H9 (cell line): ENCODE measurements around the gene RNASE2. TPM values are rescaled to one million over a fixed set of nuclear protein-coding genes. Genes with fewer than 3 reads are reported as not detected.

Experiments
- DNase-seq: peaks from one replicate; pipeline ENCODE4 v3.0.0-alpha.2; 2017
- H2AFZ ChIP-seq: one replicate; pipeline ENCODE4 v1.6.1; 2013; ENCODE audit warnings: mild to moderate bottlenecking, low read length, control low read depth, moderate library complexity
- H2AK5ac ChIP-seq: 2 replicates; pipeline ENCODE4 v1.6.1; 2013; ENCODE audit warnings: low read length, control low read depth, mixed read lengths; ENCODE audit not compliant: insufficient read length
- H2BK120ac ChIP-seq: one replicate; pipeline ENCODE4 v1.6.1; 2013; ENCODE audit warnings: low read depth, mild to moderate bottlenecking, low read length, control low read depth, inconsistent platforms; ENCODE audit not compliant: poor library complexity, severe bottlenecking
- H2BK12ac ChIP-seq: 2 replicates; pipeline ENCODE4 v1.6.1; 2013; ENCODE audit warnings: low read length, control low read depth, mixed read lengths, low read depth; ENCODE audit not compliant: insufficient read length
- H2BK15ac ChIP-seq: 2 replicates; pipeline ENCODE4 v1.6.1; 2013; ENCODE audit warnings: low read depth, low read length, control low read depth
- H2BK20ac ChIP-seq: one replicate; pipeline ENCODE4 v1.6.1; 2013; ENCODE audit warnings: low read depth, mild to moderate bottlenecking, low read length, control low read depth, inconsistent platforms; ENCODE audit not compliant: poor library complexity, severe bottlenecking
- H2BK5ac ChIP-seq: 2 replicates; pipeline ENCODE4 v1.6.1; 2013; ENCODE audit warnings: low read length, control low read depth, mixed read lengths; ENCODE audit not compliant: insufficient read length
- H3K14ac ChIP-seq: 2 replicates; pipeline ENCODE4 v1.6.1; 2013; ENCODE audit warnings: low read length, control low read depth; ENCODE audit not compliant: insufficient read depth
- H3K18ac ChIP-seq: 2 replicates; pipeline ENCODE4 v1.6.1; 2013; ENCODE audit warnings: low read depth, mild to moderate bottlenecking, mixed read lengths, low read length, control low read depth; ENCODE audit not compliant: insufficient read length
- H3K23ac ChIP-seq: 2 replicates; pipeline ENCODE4 v1.6.1; 2013; ENCODE audit warnings: low read length, control low read depth, mixed read lengths, low read depth; ENCODE audit not compliant: insufficient read length
- H3K23me2 ChIP-seq: 2 replicates; pipeline ENCODE4 v1.6.1; 2013; ENCODE audit warnings: low read depth, mild to moderate bottlenecking, mixed read lengths, low read length, control low read depth; ENCODE audit not compliant: insufficient read length, poor library complexity, severe bottlenecking
- H3K27ac ChIP-seq: 2 replicates; pipeline ENCODE4 v1.5.1; 2013; ENCODE audit warnings: low read length, control low read depth, mixed read lengths, low read depth; ENCODE audit not compliant: insufficient read length
- H3K27me3 ChIP-seq: 2 replicates; pipeline ENCODE4 v1.6.1; 2013; ENCODE audit warnings: low read length, control low read depth, inconsistent platforms; ENCODE audit not compliant: insufficient read depth
- H3K4ac ChIP-seq: 2 replicates; pipeline ENCODE4 v1.6.1; 2013; ENCODE audit warnings: low read depth, mild to moderate bottlenecking, control low read depth, inconsistent platforms, low read length, moderate library complexity
- H3K4me1 ChIP-seq: 2 replicates; pipeline ENCODE4 v1.6.1; 2013; ENCODE audit warnings: low read length, control low read depth, inconsistent platforms; ENCODE audit not compliant: insufficient read depth
- H3K4me2 ChIP-seq: 2 replicates; pipeline ENCODE4 v1.6.1; 2013; ENCODE audit warnings: low read length, control low read depth, mixed read lengths; ENCODE audit not compliant: insufficient read length, insufficient read depth
- H3K56ac ChIP-seq: 2 replicates; pipeline ENCODE4 v1.6.1; 2013; ENCODE audit warnings: low read depth, mild to moderate bottlenecking, mixed read lengths, low read length, control low read depth; ENCODE audit not compliant: insufficient read length
- H3K79me1 ChIP-seq: 2 replicates; pipeline ENCODE4 v1.6.1; 2013; ENCODE audit warnings: low read depth, mild to moderate bottlenecking, moderate library complexity, low read length, control low read depth, inconsistent platforms; ENCODE audit not compliant: insufficient read depth, poor library complexity, severe bottlenecking
- H3K79me2 ChIP-seq: 2 replicates; pipeline ENCODE4 v1.6.1; 2013; ENCODE audit warnings: low read length, control low read depth, inconsistent platforms; ENCODE audit not compliant: insufficient read depth
- H3K9ac ChIP-seq: 2 replicates; pipeline ENCODE4 v1.6.1; 2013; ENCODE audit warnings: low read length, control low read depth, mixed read lengths; ENCODE audit not compliant: insufficient read length; ENCODE audit errors: extremely low read depth
- H3K9me3 ChIP-seq: one replicate; pipeline ENCODE4 v1.6.1; 2013; ENCODE audit warnings: low read depth, low read length, inconsistent platforms; ENCODE audit not compliant: control insufficient read depth
- H3T11ph ChIP-seq: one replicate; pipeline ENCODE4 v1.6.1; 2013; ENCODE audit warnings: mild to moderate bottlenecking, low read length, control low read depth, inconsistent platforms
- H4K20me1 ChIP-seq: one replicate; pipeline ENCODE4 v1.6.1; 2013; ENCODE audit not compliant: control insufficient read depth, insufficient read length, insufficient read depth
- H4K5ac ChIP-seq: 2 replicates; pipeline ENCODE4 v1.6.1; 2013; ENCODE audit warnings: low read depth, mild to moderate bottlenecking, mixed read lengths, low read length, control low read depth; ENCODE audit not compliant: insufficient read length
- H4K8ac ChIP-seq: replicated peaks from 2 replicates; pipeline ENCODE4 v1.6.1; 2013; ENCODE audit warnings: low read length, control low read depth, mixed read lengths, low read depth; ENCODE audit not compliant: insufficient read length
- H4K91ac ChIP-seq: 2 replicates; pipeline ENCODE4 v1.6.1; 2013; ENCODE audit warnings: low read depth, mild to moderate bottlenecking, moderate library complexity, mixed read lengths, low read length, control low read depth; ENCODE audit not compliant: insufficient read length
- H3K27ac Mint-ChIP-seq, 3 experiments: 2 replicates in 2 of 3; 3 replicates in 1 of 3; pipeline ENCODE4 v1.8.0; 2020 to 2021; ENCODE audit warnings: mixed read lengths in 3 of 3, mild to moderate bottlenecking in 1 of 3, moderate library complexity in 1 of 3
- H3K27me3 Mint-ChIP-seq: 2 replicates; pipeline ENCODE4 v1.8.0; 2021; ENCODE audit warnings: low read depth, mild to moderate bottlenecking, moderate library complexity, mixed read lengths
- H3K36me3 Mint-ChIP-seq, 3 experiments: 2 replicates in 2 of 3; 3 replicates in 1 of 3; pipeline ENCODE4 v1.8.0; 2020 to 2021; ENCODE audit warnings: low read depth in 3 of 3, mixed read lengths in 3 of 3; ENCODE audit not compliant: insufficient read depth in 1 of 3
- H3K4me1 Mint-ChIP-seq, 2 experiments: 2 replicates each; pipeline ENCODE4 v1.8.0; 2020; ENCODE audit warnings: mixed read lengths in 2 of 2
- H3K4me3 Mint-ChIP-seq, 2 experiments: 2 replicates in 1 of 2; 3 replicates in 1 of 2; pipeline ENCODE4 v1.8.0; 2020 to 2021; ENCODE audit warnings: mild to moderate bottlenecking in 2 of 2, mixed read lengths in 2 of 2, moderate library complexity in 1 of 2
- H3K9me3 Mint-ChIP-seq, 2 experiments: 2 replicates in 1 of 2; 3 replicates in 1 of 2; pipeline ENCODE4 v1.8.0; 2020; ENCODE audit warnings: mild to moderate bottlenecking in 2 of 2, mixed read lengths in 2 of 2, moderate library complexity in 1 of 2
- CTCF ChIP-seq: fragments of 200-600 bp; sonication (generic); conservative IDR thresholded peaks from 3 replicates; pipeline ENCODE4 v1.8.0; 2021; ENCODE audit warnings: antibody characterized with exemption, mild to moderate bottlenecking
- WGBS: extraction: QIAGEN DNeasy Blood & Tissue Kit; methylation state at CpG from one replicate; pipeline ENCODE4 v1.1.7; 2013; ENCODE audit warnings: missing lambda C conversion rate, low lambda C conversion rate, mixed read lengths; ENCODE audit not compliant: insufficient read length; ENCODE audit errors: extremely low coverage; 5-methylcytosine and 5-hydroxymethylcytosine counted together
- total RNA-seq: library from RNA; stranded (reverse); gene quantifications from 2 replicates; pipeline ENCODE4 v1.2.1, GENCODE V29; 2021

Gene RNASE2
- total RNA-seq, 1 experiment from 2014 or later: not detected

GRCh38 chr14:20970647-20970982 lies 15.3 kb downstream of the RNASE2 start:
- peaks cover 8 to 12% of the 10 kb centered on the region in 2 experiments for H3K4me1 Mint-ChIP-seq
- peak overlapping the region; percentile 75 for H3K4me2 ChIP-seq
- no peaks in the 10 kb centered on the region for H3K27me3 ChIP-seq
- H2AK5ac ChIP-seq: no peak overlapping the region
- no peak overlapping the region for H3K14ac ChIP-seq
- WGBS: no CpG with 5 or more reads among the region's 10 CpGs
- no peak overlapping the region for H4K5ac ChIP-seq
- H3K36me3 Mint-ChIP-seq: no peaks in the 10 kb centered on the region
- no peaks in the 10 kb centered on the region for H4K20me1 ChIP-seq
- H2BK12ac ChIP-seq: no peak overlapping the region
- no peak overlapping the region for H3T11ph ChIP-seq
- H2BK15ac ChIP-seq: no peak overlapping the region
- no peak overlapping the region for H3K23ac ChIP-seq
- no peak overlapping the region for H3K27ac ChIP-seq
- no peak overlapping the region for H3K56ac ChIP-seq
- H3K79me2 ChIP-seq: no peaks in the 10 kb centered on the region
- no peak for DNase-seq
- no peak overlapping the region for H4K8ac ChIP-seq
- no peak overlapping the region for H3K18ac ChIP-seq
- peaks cover 31% of the 10 kb centered on the region for H3K27me3 Mint-ChIP-seq
- no peak overlapping the region for H2AFZ ChIP-seq
- peaks cover 6% of the 10 kb centered on the region for H3K23me2 ChIP-seq
- no peak overlapping the region for H2BK120ac ChIP-seq
- H3K4me1 ChIP-seq: no peaks in the 10 kb centered on the region
- TF ChIP-seq CTCF: no peak
- no peak overlapping the region for H2BK20ac ChIP-seq
- no peaks in the 10 kb centered on the region for H3K79me1 ChIP-seq
- H4K91ac ChIP-seq: no peak overlapping the region
- no peak overlapping the region for H2BK5ac ChIP-seq
- no peaks in the 10 kb centered on the region for H3K9me3 Mint-ChIP-seq
- H3K4me3 Mint-ChIP-seq: peak overlapping the region; percentile 91 to 94
- H3K9ac ChIP-seq: no peak overlapping the region
- H3K27ac Mint-ChIP-seq: no peak overlapping the region; a peak in 1 of 7 replicates
- H3K4ac ChIP-seq: no peak overlapping the region
- H3K9me3 ChIP-seq: no peaks in the 10 kb centered on the region
